HepG2 (cell line): Measurements from ENCODE around the gene TM4SF18. TPM values are rescaled to one million over a fixed set of nuclear protein-coding genes. Genes with fewer than 3 reads are reported as not detected.

Experiments
- ARHGAP35 ChIP-seq: sonication (generic); formaldehyde crosslinking; IDR thresholded peaks from 2 replicates; pipeline ENCODE4 v1.9.0; 2022; ENCODE audit warnings: mild to moderate bottlenecking, inconsistent platforms, moderate library complexity, missing genetic modification reagents, borderline replicate concordance
- ATAD3A ChIP-seq: sonication (generic); formaldehyde crosslinking; IDR thresholded peaks from 2 replicates; pipeline ENCODE4 v1.4.0; 2020; ENCODE audit warnings: missing genetic modification reagents
- ELK4 ChIP-seq: sonication (generic); formaldehyde crosslinking; IDR thresholded peaks from 2 replicates; pipeline ENCODE4 v1.9.0; 2021; ENCODE audit warnings: missing genetic modification reagents, borderline replicate concordance
- FOXA3 ChIP-seq: IDR thresholded peaks from 2 replicates; pipeline ENCODE4 v1.6.1; 2016; ENCODE audit warnings: missing genetic modification reagents, missing compliant biosample characterization
- GATAD1 ChIP-seq: IDR thresholded peaks from 2 replicates; pipeline ENCODE4 v1.6.1; 2016; ENCODE audit warnings: missing genetic modification reagents, missing compliant biosample characterization
- HBP1 ChIP-seq: IDR thresholded peaks from 2 replicates; pipeline ENCODE4 v1.6.1; 2016; ENCODE audit warnings: low read depth, control low read depth
- KLF16 ChIP-seq, 2 experiments: sonication (generic) in 1 of 2; formaldehyde crosslinking in 1 of 2; IDR thresholded peaks; 2 replicates each; pipeline versions ENCODE4 v1.6.1 to v1.8.0; 2016 to 2023; ENCODE audit warnings: missing genetic modification reagents in 2 of 2, missing compliant biosample characterization in 1 of 2
- MLX ChIP-seq: IDR thresholded peaks from 2 replicates; pipeline ENCODE4 v1.6.1; 2016
- MYC ChIP-seq: sonication (generic); formaldehyde crosslinking; IDR thresholded peaks from 2 replicates; pipeline ENCODE4 v1.9.0; 2021; ENCODE audit warnings: missing genetic modification reagents, borderline replicate concordance
- PHF20 ChIP-seq: sonication (generic); formaldehyde crosslinking; IDR thresholded peaks from 2 replicates; pipeline ENCODE4 v1.5.0; 2020; ENCODE audit warnings: mild to moderate bottlenecking, missing genetic modification reagents
- POGK ChIP-seq: sonication (generic); formaldehyde crosslinking; conservative IDR thresholded peaks from 2 replicates; pipeline ENCODE4 v1.8.0; 2022; ENCODE audit warnings: mild to moderate bottlenecking, moderate library complexity, missing genetic modification reagents
- RARG ChIP-seq: sonication (generic); formaldehyde crosslinking; IDR thresholded peaks from 2 replicates; pipeline ENCODE4 v1.4.0; 2020; ENCODE audit warnings: low read depth, mild to moderate bottlenecking, missing genetic modification reagents
- RCOR2 ChIP-seq: IDR thresholded peaks from 2 replicates; pipeline ENCODE4 v1.6.1; 2016; ENCODE audit warnings: missing biosample characterization, missing genetic modification reagents
- RFXAP ChIP-seq: sonication (generic); formaldehyde crosslinking; IDR thresholded peaks from 2 replicates; pipeline ENCODE4 v1.4.0; 2020; ENCODE audit warnings: missing genetic modification reagents, borderline replicate concordance
- SAFB2 ChIP-seq: sonication (generic); formaldehyde crosslinking; IDR thresholded peaks from 2 replicates; pipeline ENCODE4 v1.5.1; 2020; ENCODE audit warnings: missing genetic modification reagents, low read depth, mild to moderate bottlenecking, borderline replicate concordance
- SIX4 ChIP-seq: sonication (generic); formaldehyde crosslinking; IDR thresholded peaks from 2 replicates; pipeline ENCODE4 v1.4.0; 2020; ENCODE audit warnings: missing genetic modification reagents
- SMC3 ChIP-seq: IDR thresholded peaks from 2 replicates; pipeline ENCODE4 v1.6.1; 2011; ENCODE audit warnings: low read length, improper control_type of control experiment
- SMYD3 ChIP-seq: sonication (generic); formaldehyde crosslinking; IDR thresholded peaks from 2 replicates; pipeline ENCODE4 v1.8.1; 2023; ENCODE audit warnings: mild to moderate bottlenecking, missing genetic modification reagents
- TEAD3 ChIP-seq: optimal IDR thresholded peaks from 2 replicates; pipeline ENCODE3; 2016; ENCODE audit warnings: borderline replicate concordance
- THAP11 ChIP-seq: IDR thresholded peaks from 2 replicates; pipeline ENCODE4 v1.6.1; 2016; ENCODE audit warnings: missing biosample characterization, missing genetic modification reagents
- TRIM24 ChIP-seq: sonication (generic); formaldehyde crosslinking; IDR thresholded peaks from 2 replicates; pipeline ENCODE4 v1.8.0; 2022; ENCODE audit warnings: mild to moderate bottlenecking, missing genetic modification reagents
- WIZ ChIP-seq: sonication (generic); formaldehyde crosslinking; IDR thresholded peaks from 2 replicates; pipeline ENCODE4 v1.5.1; 2020; ENCODE audit warnings: mild to moderate bottlenecking, missing genetic modification reagents
- ZBTB20 ChIP-seq: sonication (generic); formaldehyde crosslinking; IDR thresholded peaks from 2 replicates; pipeline ENCODE4 v1.8.1; 2023; ENCODE audit warnings: missing genetic modification reagents, low read depth, mild to moderate bottlenecking, borderline replicate concordance
- ZBTB7A ChIP-seq: sonication (generic); formaldehyde crosslinking; IDR thresholded peaks from 2 replicates; pipeline ENCODE4 v1.8.0; 2022; ENCODE audit warnings: mild to moderate bottlenecking, missing genetic modification reagents
- ZNF282 ChIP-seq: fragments of 450-650 bp; IDR thresholded peaks from 2 replicates; pipeline ENCODE4 v1.6.1; 2018; ENCODE audit not compliant: partially characterized antibody
- ZSCAN30 ChIP-seq: sonication (generic); formaldehyde crosslinking; IDR thresholded peaks from 2 replicates; pipeline ENCODE4 v1.5.0; 2020; ENCODE audit warnings: mild to moderate bottlenecking, missing genetic modification reagents
- polyA plus RNA-seq, 8 experiments: library from polyadenylated mRNA; depleted of rRNA in 3 of 8; stranded (reverse) in 7 of 8; unstranded in 1 of 8; fragments of >200 nt; fragmentation: Illumina TruSeq in 4 of 8; extraction: Trizol in 4 of 8; gene quantifications; 2 replicates each; pipeline versions ENCODE4 v1.2.1 to v1.2.3, GENCODE V29; 2011 to 2016; ENCODE audit warnings: low read depth in 4 of 8, missing spikeins in 1 of 8, mixed read lengths in 1 of 8; ENCODE audit not compliant: insufficient read depth in 1 of 8
- total RNA-seq, 5 experiments: library from RNA; depleted of rRNA; stranded (reverse); fragments of >200 nt; fragmentation: Illumina TruSeq; extraction: Trizol; gene quantifications; 2 replicates each; pipeline ENCODE4 v1.2.3, GENCODE V29; 2016; ENCODE audit warnings: low read depth in 1 of 5

The TM4SF18 gene
- total and polyA plus RNA-seq, 2 of the 13 experiments (the other 11 are each of a cell fraction or from before 2014, with no cell fraction given) = 0.15 TPM; not detected in 1

- TF ChIP-seq HBP1 (CRISPR knock-in tag) (0 out of 2 replicates have a peak, but pooled peaks have one; percentile 60), ZBTB7A (CRISPR knock-in tag) (no peak), THAP11 (CRISPR knock-in tag) (peak; percentile 43; the same call in 1 of the 2 replicates), ZSCAN30 (no peak), MLX (CRISPR knock-in tag) (no peak; the same call in 1 of the 2 replicates), POGK (0 out of 2 replicates have a peak, but pooled peaks have one; percentile 48), FOXA3 (CRISPR knock-in tag) (peak; percentile 46; the same call in 1 of the 2 replicates), RCOR2 (peak; percentile 42; the same call in 1 of the 2 replicates), PHF20 (CRISPR knock-in tag) (no peak), SMYD3 (CRISPR knock-in tag) (0 out of 2 replicates have a peak, but pooled peaks have one; percentile 63), WIZ (CRISPR knock-in tag) (no peak), ZBTB20 (no peak; the same call in 1 of the 2 replicates), TRIM24 (CRISPR knock-in tag) (no peak), SAFB2 (CRISPR knock-in tag) (no peak), SMC3 (no peak; the same call in 1 of the 2 replicates), ELK4 (CRISPR knock-in tag) (no peak), KLF16 (CRISPR knock-in tag; IDR thresholded peaks at IDR 0.05) (peak in 1 of 2 experiments; percentile 82; a peak in 1 of 4 replicates), ARHGAP35 (no peak; the same call in 1 of the 2 replicates), SIX4 (CRISPR knock-in tag) (no peak), RFXAP (peak; percentile 86), ATAD3A (CRISPR knock-in tag) (no peak), TEAD3 (CRISPR knock-in tag) (peak; percentile 76), MYC (peak; percentile 70; the same call in 1 of the 2 replicates), RARG (no peak), ZNF282 (no peak), GATAD1 (CRISPR knock-in tag) (peak; percentile 50; the same call in 1 of the 2 replicates)
These were observed 44.2 kb upstream of the TM4SF18 start, which contains the start of gene TM4SF1 (continued) for GRCh38 chr3:149377408-149378364.
